CD8-positive, alpha-beta memory T cell (primary cell): ENCODE measurements around the gene MGMT. TPM values are rescaled to one million over a fixed set of nuclear protein-coding genes. Genes with fewer than 3 reads are reported as not detected.

ENCODE experiments used
- CTCF ChIA-PET: fragments of 350-600 bp; sonication (Branson Sonifier 250); formaldehyde crosslinking; loops from one replicate; lab custom pipeline; 2021; ENCODE audit warnings: antibody characterized with exemption; lab: Charles Lee
- POLR2A ChIA-PET: fragments of 350-600 bp; sonication (Branson Sonifier 250); formaldehyde crosslinking; loops from one replicate; lab custom pipeline; 2021; ENCODE audit warnings: antibody characterized with exemption; lab: Charles Lee
- DNase-seq, 5 donors: peaks; one replicate each; pipeline versions ENCODE4 v3.0.0 to v3.0.0-alpha.2; 2020 to 2022; ENCODE audit warnings: mixed read lengths in 1 of 5
- H3K27ac ChIP-seq: one replicate; pipeline ENCODE4 v1.7.0; 2013; ENCODE audit warnings: low read depth, mild to moderate bottlenecking, low read length, moderate library complexity
- H3K27me3 ChIP-seq: 2 replicates; pipeline ENCODE4 v1.7.0; 2013; ENCODE audit warnings: low read length, mild to moderate bottlenecking; ENCODE audit not compliant: insufficient read depth, poor library complexity, severe bottlenecking
- H3K36me3 ChIP-seq: 2 replicates; pipeline ENCODE4 v1.7.0; 2013; ENCODE audit warnings: mild to moderate bottlenecking, low read length, moderate library complexity; ENCODE audit not compliant: insufficient read depth
- H3K4me1 ChIP-seq: 2 replicates; pipeline ENCODE4 v1.7.0; 2013; ENCODE audit warnings: mild to moderate bottlenecking, low read length, moderate library complexity; ENCODE audit not compliant: insufficient read depth
- H3K4me3 ChIP-seq: 2 replicates; pipeline ENCODE4 v1.7.0; 2013; ENCODE audit warnings: mild to moderate bottlenecking, low read length
- H3K9me3 ChIP-seq: 2 replicates; pipeline ENCODE4 v1.7.0; 2013; ENCODE audit warnings: mild to moderate bottlenecking, low read length
- H3K27ac Mint-ChIP-seq, 8 donors: one replicate each; pipeline ENCODE4 v1.8.0; 2020 to 2021; ENCODE audit warnings: mixed read lengths in 8 of 8, mild to moderate bottlenecking in 6 of 8, inconsistent platforms in 3 of 8, moderate library complexity in 3 of 8
- H3K27me3 Mint-ChIP-seq, 2 donors: one replicate each; pipeline ENCODE4 v1.8.0; 2020 to 2021; ENCODE audit warnings: mixed read lengths in 2 of 2, mild to moderate bottlenecking in 1 of 2, moderate library complexity in 1 of 2
- H3K36me3 Mint-ChIP-seq, 3 donors: one replicate each; pipeline ENCODE4 v1.8.0; 2020 to 2021; ENCODE audit warnings: mixed read lengths in 3 of 3, inconsistent platforms in 1 of 3, mild to moderate bottlenecking in 1 of 3
- H3K4me1 Mint-ChIP-seq, 3 donors: one replicate each; pipeline ENCODE4 v1.8.0; 2020 to 2021; ENCODE audit warnings: mixed read lengths in 3 of 3, inconsistent platforms in 1 of 3, mild to moderate bottlenecking in 1 of 3
- H3K4me3 Mint-ChIP-seq, 7 donors: one replicate each; pipeline ENCODE4 v1.8.0; 2020 to 2021; ENCODE audit warnings: mixed read lengths in 7 of 7, mild to moderate bottlenecking in 6 of 7, moderate library complexity in 4 of 7, inconsistent platforms in 2 of 7
- H3K9me3 Mint-ChIP-seq, 5 donors: one replicate each; pipeline ENCODE4 v1.8.0; 2020 to 2022; ENCODE audit warnings: mixed read lengths in 5 of 5, mild to moderate bottlenecking in 3 of 5, moderate library complexity in 2 of 5, inconsistent platforms in 1 of 5
- polyA plus RNA-seq: library from polyadenylated mRNA; unstranded; fragments of 300-500 nt; fragmentation: Illumina TruSeq; gene quantifications from one replicate; pipeline ENCODE4 v1.2.3, GENCODE V29; 2021
- total RNA-seq, 2 experiments: library from RNA; stranded (reverse); gene quantifications; one replicate each; pipeline ENCODE4 v1.2.3, GENCODE V29; 2021

Gene MGMT
- total and polyA plus RNA-seq, 3 experiments from 2014 or later, result 19.7 to 31.7 (median 22.4) TPM

GRCh38 chr10:129779126-129780111 lies 312.4 kb downstream of the MGMT start:
- no peak overlapping the region for H3K27ac Mint-ChIP-seq
- H3K36me3 ChIP-seq, result no peaks in the 10 kb centered on the region
- H3K4me3 Mint-ChIP-seq, result no peak overlapping the region
- no peaks in the 10 kb centered on the region for H3K4me1 Mint-ChIP-seq
- H3K27ac ChIP-seq, result no peak overlapping the region
- no peak for DNase-seq
- no peak overlapping the region for H3K4me3 ChIP-seq
- peaks cover 8 to 50% (median 37%) of the 10 kb centered on the region in 5 donors for H3K9me3 Mint-ChIP-seq
- no peaks in the 10 kb centered on the region for H3K27me3 Mint-ChIP-seq
- H3K36me3 Mint-ChIP-seq, result peaks cover 2 to 35% (median 2%) of the 10 kb centered on the region in 3 donors
- ChIA-PET CTCF (no interaction called here), POLR2A (no interaction called here)
- H3K27me3 ChIP-seq, result no peaks in the 10 kb centered on the region
- H3K9me3 ChIP-seq, result no peaks in the 10 kb centered on the region
- H3K4me1 ChIP-seq, result no peaks in the 10 kb centered on the region

- Mint-ChIP-seq H3K4me3 (peak overlapping the region in 1 of 7 donors; percentile 44), H3K9me3 (peaks cover 8 to 58% (median 43%) of the 10 kb centered on the region in 5 donors), H3K4me1 (no peaks in the 10 kb centered on the region), H3K36me3 (peaks cover 2 to 37% (median 2%) of the 10 kb centered on the region in 3 donors), H3K27me3 (no peaks in the 10 kb centered on the region), H3K27ac (no peak overlapping the region)
- Histone ChIP-seq H3K36me3 (no peaks in the 10 kb centered on the region), H3K27ac (no peak overlapping the region), H3K9me3 (no peaks in the 10 kb centered on the region), H3K4me3 (no peak overlapping the region), H3K4me1 (no peaks in the 10 kb centered on the region), H3K27me3 (no peaks in the 10 kb centered on the region)
- POLR2A ChIA-PET, result no interaction called here
- DNase-seq, result no peak
- CTCF ChIA-PET, result no interaction called here
Observed at GRCh38 chr10:129780198-129780597, 313.2 kb downstream of the MGMT start.

- CTCF ChIA-PET, result no interaction called here
- DNase-seq, result no peak
- Mint-ChIP-seq H3K27ac (no peak overlapping the region), H3K9me3 (peaks cover 8 to 55% (median 40%) of the 10 kb centered on the region in 5 donors), H3K27me3 (no peaks in the 10 kb centered on the region), H3K4me1 (no peaks in the 10 kb centered on the region), H3K36me3 (peaks cover 2 to 35% (median 2%) of the 10 kb centered on the region in 3 donors), H3K4me3 (no peak overlapping the region)
- no peaks in the 10 kb centered on the region for H3K27me3 ChIP-seq
- H3K36me3 ChIP-seq, result no peaks in the 10 kb centered on the region
- POLR2A ChIA-PET, result no interaction called here
- H3K4me1 ChIP-seq, result no peaks in the 10 kb centered on the region
- no peaks in the 10 kb centered on the region for H3K9me3 ChIP-seq
- no peak overlapping the region for H3K4me3 ChIP-seq
- no peak overlapping the region for H3K27ac ChIP-seq
Observed at GRCh38 chr10:129780901-129781795, 314.1 kb downstream of the MGMT start.

GRCh38 chr10:129784291-129784690 lies 317.2 kb downstream of the MGMT start:
- Mint-ChIP-seq H3K27me3 (no peaks in the 10 kb centered on the region), H3K27ac (no peak overlapping the region), H3K36me3 (peaks cover 0 to 17% (median 2%) of the 10 kb centered on the region in 3 donors), H3K4me3 (no peak overlapping the region), H3K9me3 (peaks cover 4 to 55% (median 33%) of the 10 kb centered on the region in 5 donors), H3K4me1 (no peaks in the 10 kb centered on the region)
- ChIA-PET CTCF (no interaction called here), POLR2A (no interaction called here)
- DNase-seq, result no peak
- H3K4me3 ChIP-seq, result no peak overlapping the region
- no peaks in the 10 kb centered on the region for H3K36me3 ChIP-seq
- H3K27ac ChIP-seq, result no peak overlapping the region
- no peaks in the 10 kb centered on the region for H3K9me3 ChIP-seq
- H3K4me1 ChIP-seq, result no peaks in the 10 kb centered on the region
- no peaks in the 10 kb centered on the region for H3K27me3 ChIP-seq

DNA sequence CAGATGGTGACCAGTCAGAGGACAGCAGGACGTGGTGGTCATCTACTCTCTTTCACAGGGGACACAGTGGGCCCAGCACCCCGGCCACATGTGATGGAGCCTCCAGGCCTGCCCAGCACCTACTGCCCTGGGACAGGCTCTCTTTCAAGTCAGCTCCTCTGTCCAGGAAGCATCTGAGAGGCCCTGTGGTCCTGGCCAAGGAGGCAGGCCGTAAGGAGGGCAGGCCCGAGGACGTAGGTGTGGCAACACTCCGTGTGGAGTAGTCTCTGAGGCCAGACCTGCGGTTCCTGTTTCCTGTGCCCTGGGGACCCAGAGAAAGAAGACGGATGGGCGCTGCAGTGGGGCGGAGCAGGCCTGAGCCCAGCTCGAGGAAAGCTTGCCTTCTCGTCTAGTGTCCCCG lies 317.9 kb downstream of the MGMT start:
- H3K27me3 ChIP-seq, result no peaks in the 10 kb centered on the region
- H3K36me3 ChIP-seq, result no peaks in the 10 kb centered on the region
- no peaks in the 10 kb centered on the region for H3K4me1 ChIP-seq
- H3K9me3 ChIP-seq, result no peaks in the 10 kb centered on the region
- Mint-ChIP-seq H3K27ac (no peak overlapping the region), H3K36me3 (peaks cover 0 to 23% (median 2%) of the 10 kb centered on the region in 3 donors), H3K9me3 (peaks cover 10 to 61% (median 39%) of the 10 kb centered on the region in 5 donors), H3K27me3 (no peaks in the 10 kb centered on the region), H3K4me3 (no peak overlapping the region), H3K4me1 (no peaks in the 10 kb centered on the region)
- H3K4me3 ChIP-seq, result no peak overlapping the region
- POLR2A ChIA-PET, result no interaction called here
- CTCF ChIA-PET, result no interaction called here
- H3K27ac ChIP-seq, result no peak overlapping the region
- DNase-seq, result no peak

- Histone ChIP-seq H3K4me1 (no peaks in the 10 kb centered on the region), H3K27me3 (no peaks in the 10 kb centered on the region), H3K9me3 (no peaks in the 10 kb centered on the region), H3K27ac (no peak overlapping the region), H3K36me3 (no peaks in the 10 kb centered on the region), H3K4me3 (no peak overlapping the region)
- Mint-ChIP-seq H3K4me1 (no peaks in the 10 kb centered on the region), H3K27me3 (no peaks in the 10 kb centered on the region), H3K4me3 (no peak overlapping the region), H3K36me3 (peaks cover 1 to 25% (median 2%) of the 10 kb centered on the region in 3 donors), H3K9me3 (peaks cover 14 to 67% (median 46%) of the 10 kb centered on the region in 5 donors), H3K27ac (no peak overlapping the region)
- ChIA-PET POLR2A (no interaction called here), CTCF (no interaction called here)
- no peak for DNase-seq
Observed at GRCh38 chr10:129785536-129785981, 318.5 kb downstream of the MGMT start.

- peaks cover 1 to 25% (median 2%) of the 10 kb centered on the region in 3 donors for H3K36me3 Mint-ChIP-seq
- no peaks in the 10 kb centered on the region for H3K4me1 Mint-ChIP-seq
- ChIA-PET CTCF (no interaction called here), POLR2A (no interaction called here)
- Histone ChIP-seq H3K9me3 (no peaks in the 10 kb centered on the region), H3K4me3 (no peak overlapping the region), H3K27ac (no peak overlapping the region), H3K27me3 (no peaks in the 10 kb centered on the region), H3K4me1 (no peaks in the 10 kb centered on the region), H3K36me3 (no peaks in the 10 kb centered on the region)
- no peaks in the 10 kb centered on the region for H3K27me3 Mint-ChIP-seq
- no peak overlapping the region for H3K4me3 Mint-ChIP-seq
- no peak for DNase-seq
- H3K27ac Mint-ChIP-seq, result no peak overlapping the region
- H3K9me3 Mint-ChIP-seq, result peaks cover 18 to 69% (median 52%) of the 10 kb centered on the region in 5 donors
Observed at GRCh38 chr10:129786216-129786615, 319.2 kb downstream of the MGMT start.
